GM06990 (cell line): Measurements from ENCODE around the gene MEX3A.

ENCODE experiments used
- DNase-seq: peaks from one replicate; pipeline ENCODE4 v3.0.0-alpha.2; 2011; ENCODE audit not compliant: insufficient read length; ENCODE audit errors: extremely low read depth
- H3K27me3 ChIP-seq: replicated peaks from 2 replicates; pipeline ENCODE4 v1.6.0; 2011; ENCODE audit warnings: low read length; ENCODE audit not compliant: control insufficient read depth, insufficient read depth
- H3K36me3 ChIP-seq: 2 replicates; pipeline ENCODE4 v1.5.1; 2011; ENCODE audit warnings: low read length; ENCODE audit not compliant: control insufficient read depth, insufficient read depth
- H3K4me3 ChIP-seq: replicated peaks from 2 replicates; pipeline ENCODE4 v1.5.1; 2011; ENCODE audit warnings: low read depth, mild to moderate bottlenecking, control low read depth, low read length
- CTCF ChIP-seq: IDR thresholded peaks from 2 replicates; pipeline ENCODE4 v1.5.1; 2011; ENCODE audit warnings: low read length, control low read depth, mild to moderate bottlenecking, inconsistent platforms; ENCODE audit not compliant: insufficient read depth, poor library complexity, severe bottlenecking

The MEX3A gene

GRCh38 chr1:156090840-156091188 is 8.5 kb upstream of the MEX3A start:
- DNase-seq, result peak; percentile 79
- H3K27me3 ChIP-seq, result no peaks in the 10 kb centered on the region
- H3K4me3 ChIP-seq, result no peak overlapping the region
- H3K36me3 ChIP-seq, result no peaks in the 10 kb centered on the region
- peak; percentile 68 for TF ChIP-seq CTCF

- no peaks in the 10 kb centered on the region for H3K27me3 ChIP-seq
- DNase-seq, result no peak
- H3K36me3 ChIP-seq, result no peaks in the 10 kb centered on the region
- TF ChIP-seq CTCF, result no peak
- no peak overlapping the region for H3K4me3 ChIP-seq
Observed at GRCh38 chr1:156090138-156090839, 8.0 kb upstream of the MEX3A start.

DNA sequence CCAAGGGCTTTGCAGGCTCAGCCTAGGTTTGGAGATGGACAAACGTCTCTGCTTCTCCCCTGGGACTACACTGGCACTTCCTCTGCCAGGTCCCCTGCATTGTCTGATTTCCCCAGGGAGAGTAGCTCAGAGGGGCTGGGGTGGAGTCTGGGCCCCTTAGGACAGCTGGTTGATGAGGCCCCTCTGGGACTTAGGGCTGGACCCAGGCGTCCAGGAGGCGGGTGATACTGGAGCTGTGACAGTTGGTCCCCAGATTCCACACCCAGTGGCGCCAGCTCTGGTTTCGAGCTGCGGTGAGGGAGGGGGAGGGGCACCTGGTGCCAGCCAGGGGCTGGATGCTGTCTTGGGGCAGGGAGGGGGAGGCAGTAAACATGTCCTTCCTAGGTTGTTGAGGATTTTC is 7.4 kb upstream of the MEX3A start:
- DNase-seq, result no peak
- TF ChIP-seq CTCF, result no peak
- Histone ChIP-seq H3K27me3 (no peaks in the 10 kb centered on the region), H3K36me3 (no peaks in the 10 kb centered on the region), H3K4me3 (no peak overlapping the region)

- Histone ChIP-seq H3K4me3 (no peak overlapping the region), H3K36me3 (no peaks in the 10 kb centered on the region), H3K27me3 (peaks cover 1% of the 10 kb centered on the region; the same call in 1 of the 2 replicates)
- TF ChIP-seq CTCF, result no peak
- no peak for DNase-seq
Observed at GRCh38 chr1:156086256-156086662, 4.0 kb upstream of the MEX3A start.

GRCh38 chr1:156083800-156084790 is 1.8 kb upstream of the MEX3A start:
- Histone ChIP-seq H3K36me3 (no peaks in the 10 kb centered on the region), H3K4me3 (no peak overlapping the region), H3K27me3 (peaks cover 1% of the 10 kb centered on the region; the same call in 1 of the 2 replicates)
- DNase-seq, result no peak
- TF ChIP-seq CTCF, result no peak
